Tibial artery (tissue), 4 donors: ENCODE measurements around the gene SLC25A51.

Source experiments
- DNase-seq, 2 donors: peaks; one replicate each; pipeline ENCODE4 v3.0.0-alpha.2; 2019
- H3K27ac ChIP-seq, 2 donors: fragments of 200-600 bp; sonication (generic) in 1 of 2; 1 replicate in 1 of 2; 2 replicates in 1 of 2; pipeline ENCODE4 v1.5.1; 2018 to 2019; ENCODE audit warnings: mild to moderate bottlenecking in 1 of 2
- H3K27me3 ChIP-seq, 2 donors: fragments of 200-600 bp; sonication (generic) in 1 of 2; one replicate each; pipeline versions ENCODE4 v1.5.1 to v1.6.0; 2016 to 2019
- H3K36me3 ChIP-seq, 3 donors: fragments of 200-600 bp; sonication (generic) in 2 of 3; one replicate each; pipeline ENCODE4 v1.5.1; 2016 to 2019; ENCODE audit warnings: mild to moderate bottlenecking in 2 of 3
- H3K4me1 ChIP-seq, 4 donors: fragments of 200-600 bp; sonication (generic) in 2 of 4; 1 replicate in 3 of 4; 2 replicates in 1 of 4; pipeline ENCODE4 v1.5.1; 2016 to 2019
- H3K4me3 ChIP-seq, 2 donors: fragments of 200-600 bp; sonication (generic) in 1 of 2; 1 replicate in 1 of 2; 2 replicates in 1 of 2; pipeline ENCODE4 v1.5.1; 2018 to 2019; ENCODE audit warnings: mild to moderate bottlenecking in 2 of 2
- H3K9me3 ChIP-seq, 3 donors: fragments of 200-600 bp; sonication (generic) in 1 of 3; one replicate each; pipeline ENCODE4 v1.5.1; 2016 to 2019
- CTCF ChIP-seq, 2 experiments: fragments of 200-600 bp in 1 of 2; fragments of 450-650 bp in 1 of 2; IDR thresholded peaks; one replicate each; pipeline ENCODE4 v1.5.1; 2017 to 2019; ENCODE audit warnings: antibody characterized with exemption in 2 of 2, mild to moderate bottlenecking in 1 of 2, moderate library complexity in 1 of 2
- intact Hi-C: fragments of 100-400 bp; cut with DNase I; formaldehyde crosslinking; loops from one replicate; pipeline ENCODE4 v1.15.0; 2023; ENCODE audit warnings: low total_unique reads

The SLC25A51 gene

GRCh38 chr9:37909326-37909725, 5.4 kb upstream of the SLC25A51 start:
- intact Hi-C loops = loop anchor here (10.0 kb wide), 1 partner anchor 165 kb away; no protein-coding TSS in a partner anchor
- no peak overlapping the region for H3K27ac ChIP-seq
- peak; percentile 4 to 9 for DNase-seq
- no peaks in the 10 kb centered on the region for H3K36me3 ChIP-seq
- no peaks in the 10 kb centered on the region for H3K27me3 ChIP-seq
- H3K4me3 ChIP-seq = no peak overlapping the region
- TF ChIP-seq CTCF (IDR thresholded peaks at IDR 0.05) = no peak
- peaks cover 0 to 8% (median 8%) of the 10 kb centered on the region in 4 donors for H3K4me1 ChIP-seq
- no peaks in the 10 kb centered on the region for H3K9me3 ChIP-seq

GRCh38 chr9:37908698-37909186, 4.8 kb upstream of the SLC25A51 start:
- TF ChIP-seq CTCF (IDR thresholded peaks at IDR 0.05) = no peak
- Histone ChIP-seq H3K4me1 (peaks cover 0 to 9% (median 8%) of the 10 kb centered on the region in 4 donors), H3K27ac (no peak overlapping the region)

DNA sequence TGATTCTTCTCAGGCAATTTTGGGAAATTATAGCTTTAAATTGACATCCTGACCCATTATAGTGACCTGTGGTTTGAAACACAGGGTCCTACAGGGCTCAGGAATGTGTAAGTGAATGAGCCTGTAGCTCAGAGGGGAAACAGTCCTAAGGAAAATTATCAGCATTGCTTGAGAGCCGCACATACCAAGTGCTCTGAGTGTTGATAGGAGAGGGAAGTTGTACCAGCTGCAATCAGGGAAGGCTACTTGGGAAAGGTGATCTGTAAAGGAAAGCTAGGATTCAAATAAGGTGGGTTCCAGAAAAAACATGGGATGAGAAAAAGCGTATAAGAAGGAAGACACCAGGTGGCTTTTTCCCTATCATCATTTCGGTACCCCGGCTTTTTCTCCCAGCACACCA, 4.4 kb upstream of the SLC25A51 start:
- intact Hi-C loops = loop anchor here (10.0 kb wide), 1 partner anchor 163 kb away; no protein-coding TSS in a partner anchor
- no peak for TF ChIP-seq CTCF (IDR thresholded peaks at IDR 0.05)
- no peak for DNase-seq

More at GRCh38 chr9:37908698-37909186, 4.8 kb upstream of the SLC25A51 start:
- H3K36me3 ChIP-seq = no peaks in the 10 kb centered on the region
- intact Hi-C loops = loop anchor here (10.0 kb wide), 1 partner anchor 164 kb away; no protein-coding TSS in a partner anchor
- H3K4me3 ChIP-seq = no peak overlapping the region
- peak; percentile 17 to 54 for DNase-seq
- H3K9me3 ChIP-seq = no peaks in the 10 kb centered on the region
- no peaks in the 10 kb centered on the region for H3K27me3 ChIP-seq

DNA sequence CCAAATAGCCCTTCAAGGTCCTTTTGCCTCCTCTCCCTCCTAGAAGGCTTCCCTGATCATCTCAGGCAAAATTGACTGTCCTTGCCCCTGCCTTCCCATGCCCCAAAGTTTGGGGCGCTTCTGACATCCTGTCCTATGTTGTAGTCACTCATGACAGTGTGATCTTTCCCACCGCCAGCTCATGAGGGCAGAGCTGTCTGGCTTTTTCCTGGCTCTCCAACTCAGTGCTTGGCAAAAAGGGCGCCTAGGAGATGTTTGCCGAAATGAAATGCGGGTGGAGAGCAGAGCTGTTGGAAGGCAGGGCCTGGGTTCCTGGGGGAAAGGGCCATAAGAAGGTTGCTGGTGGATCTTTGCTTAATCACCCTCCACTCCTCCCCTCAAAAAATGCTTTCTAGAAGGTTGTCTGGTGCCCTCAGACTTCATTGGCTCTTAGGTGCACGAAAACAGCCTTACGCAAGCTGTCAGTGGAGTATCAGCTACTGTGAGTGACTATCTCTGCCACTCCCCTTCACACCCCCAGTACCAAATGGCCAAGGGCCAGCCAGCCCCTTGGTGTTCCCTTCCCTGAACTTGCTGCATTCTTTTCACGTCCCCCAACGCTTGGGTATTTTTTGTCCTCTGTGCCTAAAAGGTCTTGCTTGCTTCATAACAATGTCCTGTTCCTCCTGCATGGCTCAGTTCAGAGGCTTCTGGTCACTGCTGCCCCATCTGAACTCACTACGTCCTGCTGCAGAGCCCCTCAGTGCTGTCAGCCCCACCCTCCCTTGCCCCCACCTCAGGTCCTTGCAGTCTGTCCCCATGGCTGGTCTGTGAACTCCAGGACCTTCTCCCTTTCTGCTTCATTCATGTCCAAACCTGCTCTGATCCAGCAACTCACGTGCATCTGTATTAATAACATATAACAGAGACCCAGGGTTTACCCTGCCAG, 2.6 kb upstream of the SLC25A51 start:
- no peak overlapping the region for H3K27ac ChIP-seq
- intact Hi-C loops = loop anchor here (10.0 kb wide), 1 partner anchor 162 kb away; no protein-coding TSS in a partner anchor
- no peak for TF ChIP-seq CTCF (IDR thresholded peaks at IDR 0.05)

More for the DNA sequence above, 4.4 kb upstream of the SLC25A51 start:
- no peaks in the 10 kb centered on the region for H3K36me3 ChIP-seq
- no peaks in the 10 kb centered on the region for H3K9me3 ChIP-seq
- H3K27me3 ChIP-seq = no peaks in the 10 kb centered on the region
- H3K27ac ChIP-seq = no peak overlapping the region
- peaks cover 0 to 9% (median 9%) of the 10 kb centered on the region in 4 donors for H3K4me1 ChIP-seq
- no peak overlapping the region for H3K4me3 ChIP-seq

DNA sequence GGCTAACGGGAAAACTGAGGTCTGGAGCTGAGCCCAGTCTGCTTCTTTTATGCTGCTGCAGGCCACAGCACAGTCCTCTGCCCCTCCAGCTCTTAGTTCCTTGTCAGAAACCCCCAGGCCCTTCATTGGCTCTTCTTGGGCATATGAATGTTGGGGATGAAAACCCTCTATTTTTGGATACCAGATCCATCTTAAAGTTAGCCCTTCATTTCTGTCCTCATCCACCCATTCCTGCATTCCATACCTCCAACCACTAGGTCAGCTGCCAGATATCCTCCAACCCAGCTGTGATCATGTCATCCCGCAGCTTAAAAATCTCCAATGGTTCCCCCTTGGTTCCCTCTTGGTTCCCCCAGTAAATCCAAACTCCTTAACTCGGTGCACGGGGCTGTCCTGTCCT, 1.8 kb upstream of the SLC25A51 start:
- peak in 1 of 2 donors; percentile 6 for DNase-seq
- no peak overlapping the region for H3K27ac ChIP-seq
- H3K4me1 ChIP-seq = peaks cover 0 to 23% (median 21%) of the 10 kb centered on the region in 4 donors
- no peaks in the 10 kb centered on the region for H3K27me3 ChIP-seq
- no peak overlapping the region for H3K4me3 ChIP-seq
- no peaks in the 10 kb centered on the region for H3K36me3 ChIP-seq
- no peaks in the 10 kb centered on the region for H3K9me3 ChIP-seq
- intact Hi-C loops = loop anchor here (10.0 kb wide), 1 partner anchor 161 kb away; no protein-coding TSS in a partner anchor
- TF ChIP-seq CTCF (IDR thresholded peaks at IDR 0.05) = no peak

More for the DNA sequence above, 2.6 kb upstream of the SLC25A51 start:
- Histone ChIP-seq H3K27me3 (no peaks in the 10 kb centered on the region), H3K4me3 (no peak overlapping the region), H3K9me3 (no peaks in the 10 kb centered on the region), H3K36me3 (no peaks in the 10 kb centered on the region), H3K4me1 (peaks cover 0 to 23% (median 19%) of the 10 kb centered on the region in 4 donors)
- DNase-seq = peak in 1 of 2 donors; percentile 48
